B cell (primary cell): Measurements from ENCODE around the gene CCDC28B. TPM values are rescaled to one million over a fixed set of nuclear protein-coding genes. Genes with fewer than 3 reads are reported as not detected.

Source experiments
- ATAC-seq: fragments of 200-7000 bp; cut with Tn5 transposase; one replicate; pipeline ENCODE4 v1.10.0; 2021; ENCODE audit warnings: low read depth, mild to moderate bottlenecking, moderate number of reproducible peaks, moderate library complexity
- CTCF ChIA-PET: fragments of 350-600 bp; sonication (Branson Sonifier 250); formaldehyde crosslinking; loops from one replicate; lab custom pipeline; 2021; ENCODE audit warnings: antibody characterized with exemption, inconsistent platforms; lab: Charles Lee
- POLR2A ChIA-PET: fragments of 350-600 bp; sonication (Branson Sonifier 250); formaldehyde crosslinking; loops from one replicate; lab custom pipeline; 2021; ENCODE audit warnings: antibody characterized with exemption; lab: Charles Lee
- DNase-seq: peaks from one replicate; pipeline ENCODE4 v3.0.0; 2013
- H2AFZ ChIP-seq: 2 replicates; pipeline ENCODE4 v1.6.1; 2012; ENCODE audit warnings: mild to moderate bottlenecking, low read depth, low read length; ENCODE audit not compliant: insufficient read depth, poor library complexity, severe bottlenecking
- H3K27ac ChIP-seq, 2 donors: 1 replicate in 1 of 2; 2 replicates in 1 of 2; pipeline ENCODE4 v1.5.1; 2012 to 2013; ENCODE audit warnings: low read length in 2 of 2, mild to moderate bottlenecking in 2 of 2, moderate library complexity in 1 of 2
- H3K27me3 ChIP-seq, 4 experiments: fragments of 200-600 bp in 1 of 4; sonication (generic) in 1 of 4; replicated peaks in 1 of 4; 1 replicate in 2 of 4; 2 replicates in 2 of 4; pipeline versions ENCODE4 v1.6.1 to v1.7.0; 2013 to 2016; ENCODE audit warnings: low read length in 3 of 4, mild to moderate bottlenecking in 2 of 4, mixed read lengths in 1 of 4, moderate library complexity in 1 of 4; ENCODE audit not compliant: insufficient read depth in 4 of 4, control insufficient read depth in 3 of 4; ENCODE audit errors: control extremely low read depth in 1 of 4
- H3K36me3 ChIP-seq, 2 experiments: replicated peaks in 1 of 2; 1 replicate in 1 of 2; 2 replicates in 1 of 2; pipeline versions ENCODE4 v1.6.1 to v1.7.1; 2013; ENCODE audit warnings: low read length in 1 of 2; ENCODE audit not compliant: insufficient read depth in 2 of 2, control insufficient read depth in 1 of 2; ENCODE audit errors: control extremely low read depth in 1 of 2, extremely low read depth in 1 of 2
- H3K4me1 ChIP-seq, 2 donors: fragments of 200-600 bp in 1 of 2; sonication (generic) in 1 of 2; 1 replicate in 1 of 2; 2 replicates in 1 of 2; pipeline versions ENCODE4 v1.5.1 to v1.6.1; 2013 to 2017; ENCODE audit warnings: low read length in 2 of 2; ENCODE audit not compliant: control insufficient read depth in 2 of 2, insufficient read depth in 2 of 2
- H3K4me2 ChIP-seq: replicated peaks from 2 replicates; pipeline ENCODE3; 2012; ENCODE audit warnings: mild to moderate bottlenecking, low read depth, low read length; ENCODE audit not compliant: poor library complexity, severe bottlenecking
- H3K4me3 ChIP-seq, 5 experiments: fragments of 200-600 bp in 1 of 5; sonication (generic) in 1 of 5; 1 replicate in 3 of 5; 2 replicates in 2 of 5; pipeline versions ENCODE4 v1.5.1 to v1.7.0; 2011 to 2016; ENCODE audit warnings: low read length in 4 of 5, mild to moderate bottlenecking in 4 of 5, low read depth in 2 of 5, control low read depth in 1 of 5, moderate library complexity in 1 of 5; ENCODE audit not compliant: insufficient read depth in 1 of 5; ENCODE audit errors: control extremely low read depth in 1 of 5, extremely low read depth in 1 of 5
- H3K79me2 ChIP-seq: fragments of 200-600 bp; sonication (generic); one replicate; pipeline ENCODE4 v1.6.0; 2016; ENCODE audit warnings: low read length; ENCODE audit not compliant: control insufficient read depth, insufficient read depth
- H3K9ac ChIP-seq: fragments of 200-600 bp; sonication (generic); 2 replicates; pipeline ENCODE4 v1.6.1; 2017; ENCODE audit warnings: mild to moderate bottlenecking, low read length, moderate library complexity
- H3K9me3 ChIP-seq, 3 donors: one replicate each; pipeline versions ENCODE4 v1.6.1 to v1.7.1; 2013; ENCODE audit warnings: low read length in 2 of 3; ENCODE audit not compliant: control insufficient read depth in 2 of 3, insufficient read depth in 1 of 3; ENCODE audit errors: control extremely low read depth in 1 of 3
- H4K20me1 ChIP-seq: 2 replicates; pipeline ENCODE4 v1.6.0; 2012; ENCODE audit warnings: mild to moderate bottlenecking, low read length; ENCODE audit not compliant: insufficient read depth, control insufficient read depth, poor library complexity, severe bottlenecking
- H3K27ac Mint-ChIP-seq: one replicate; pipeline ENCODE4 v1.8.0; 2021; ENCODE audit warnings: mixed read lengths
- H3K27me3 Mint-ChIP-seq: one replicate; pipeline ENCODE4 v1.8.0; 2021; ENCODE audit warnings: mixed read lengths
- H3K4me1 Mint-ChIP-seq: one replicate; pipeline ENCODE4 v1.8.0; 2021; ENCODE audit warnings: mixed read lengths
- H3K4me3 Mint-ChIP-seq: one replicate; pipeline ENCODE4 v1.8.0; 2021; ENCODE audit warnings: mixed read lengths
- H3K9me3 Mint-ChIP-seq: one replicate; pipeline ENCODE4 v1.8.0; 2022; ENCODE audit warnings: mixed read lengths; ENCODE audit not compliant: insufficient read depth
- EZH2 ChIP-seq: IDR thresholded peaks from 2 replicates; pipeline ENCODE4 v1.6.1; 2012; ENCODE audit warnings: borderline replicate concordance, low read depth, mild to moderate bottlenecking, moderate library complexity, low read length; ENCODE audit not compliant: insufficient read depth, poor library complexity, severe bottlenecking
- WGBS: methylation state at CpG from one replicate; pipeline ENCODE4 v1.1.5; 2013; ENCODE audit warnings: missing lambda C conversion rate; ENCODE audit not compliant: insufficient coverage; 5-methylcytosine and 5-hydroxymethylcytosine counted together
- intact Hi-C: fragments of 100-400 bp; cut with micrococcal nuclease; formaldehyde crosslinking; loops from one replicate; pipeline ENCODE4 v1.10.0; 2022
- polyA plus RNA-seq: library from polyadenylated mRNA; depleted of rRNA; stranded (reverse); fragments of >200 nt; gene quantifications from 2 replicates; pipeline ENCODE4 v1.2.3, GENCODE V29; 2012
- total RNA-seq, 2 donors: library from RNA; stranded (reverse); fragments of 120-200 nt in 1 of 2; gene quantifications; 1 replicate in 1 of 2; 2 replicates in 1 of 2; pipeline versions ENCODE4 v1.2.3 to v1.2.4, GENCODE V29; 2013 to 2022
- TF ChIP-seq, protein P1 (sequence below): fragments of 200-600 bp; IDR thresholded peaks from one replicate; pipeline ENCODE4 v1.8.0; 2022; ENCODE audit warnings: antibody characterized with exemption, mild to moderate bottlenecking

CCDC28B gene
- total and polyA plus RNA-seq, 2 donors (not counting 1 experiment from before 2014, with no cell fraction given), result 7.8 to 8.0 TPM

DNA sequence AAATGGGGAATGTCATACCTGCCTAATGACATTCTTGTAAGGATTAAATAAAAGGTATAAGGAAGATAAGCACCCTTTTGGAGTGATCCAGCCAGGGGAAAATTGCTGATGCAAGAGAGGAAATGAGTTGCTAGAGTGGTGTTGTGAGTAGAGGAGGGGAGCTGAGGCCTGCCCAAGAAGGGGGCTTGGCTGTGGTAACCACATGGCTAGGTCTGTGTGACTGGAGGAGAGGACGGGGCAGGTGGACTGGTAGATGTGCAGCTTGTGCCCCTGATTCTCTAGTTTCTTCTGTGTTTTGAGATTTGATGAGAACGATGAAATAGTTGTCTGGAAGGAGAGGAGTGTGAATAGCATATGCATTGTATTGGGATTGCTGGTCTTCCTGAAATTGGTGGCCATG lies 14.3 kb upstream of the CCDC28B start:
- Histone ChIP-seq H3K27ac (no peak overlapping the region), H3K27me3 (no peaks in the 10 kb centered on the region), H3K36me3 (peaks cover 0 to 70% of the 10 kb centered on the region in 2 experiments), H2AFZ (no peak overlapping the region), H3K9me3 (no peaks in the 10 kb centered on the region), H3K9ac (no peak overlapping the region), H3K4me3 (no peak overlapping the region), H3K4me1 (peaks cover 7 to 12% of the 10 kb centered on the region in 2 donors), H4K20me1 (peaks cover 44% of the 10 kb centered on the region), H3K4me2 (no peak overlapping the region), H3K79me2 (peaks cover 54% of the 10 kb centered on the region)
- Mint-ChIP-seq H3K4me3 (no peak overlapping the region), H3K27ac (no peak overlapping the region), H3K27me3 (no peaks in the 10 kb centered on the region), H3K4me1 (peaks cover 27% of the 10 kb centered on the region), H3K9me3 (no peaks in the 10 kb centered on the region)
- ChIA-PET POLR2A (interaction anchor here (0.5 kb wide), 1 partner anchor 66 kb away, joined by 6 read pairs; no protein-coding TSS in a partner anchor), CTCF (no interaction called here)
- TF ChIP-seq, protein P1, sequence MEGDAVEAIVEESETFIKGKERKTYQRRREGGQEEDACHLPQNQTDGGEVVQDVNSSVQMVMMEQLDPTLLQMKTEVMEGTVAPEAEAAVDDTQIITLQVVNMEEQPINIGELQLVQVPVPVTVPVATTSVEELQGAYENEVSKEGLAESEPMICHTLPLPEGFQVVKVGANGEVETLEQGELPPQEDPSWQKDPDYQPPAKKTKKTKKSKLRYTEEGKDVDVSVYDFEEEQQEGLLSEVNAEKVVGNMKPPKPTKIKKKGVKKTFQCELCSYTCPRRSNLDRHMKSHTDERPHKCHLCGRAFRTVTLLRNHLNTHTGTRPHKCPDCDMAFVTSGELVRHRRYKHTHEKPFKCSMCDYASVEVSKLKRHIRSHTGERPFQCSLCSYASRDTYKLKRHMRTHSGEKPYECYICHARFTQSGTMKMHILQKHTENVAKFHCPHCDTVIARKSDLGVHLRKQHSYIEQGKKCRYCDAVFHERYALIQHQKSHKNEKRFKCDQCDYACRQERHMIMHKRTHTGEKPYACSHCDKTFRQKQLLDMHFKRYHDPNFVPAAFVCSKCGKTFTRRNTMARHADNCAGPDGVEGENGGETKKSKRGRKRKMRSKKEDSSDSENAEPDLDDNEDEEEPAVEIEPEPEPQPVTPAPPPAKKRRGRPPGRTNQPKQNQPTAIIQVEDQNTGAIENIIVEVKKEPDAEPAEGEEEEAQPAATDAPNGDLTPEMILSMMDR, result no peak
- 100% methylated on average over 2 of the region's 2 CpGs for WGBS
- no peak for DNase-seq
- intact Hi-C loops, result no loop called here
- ATAC-seq, result no peak

DNA sequence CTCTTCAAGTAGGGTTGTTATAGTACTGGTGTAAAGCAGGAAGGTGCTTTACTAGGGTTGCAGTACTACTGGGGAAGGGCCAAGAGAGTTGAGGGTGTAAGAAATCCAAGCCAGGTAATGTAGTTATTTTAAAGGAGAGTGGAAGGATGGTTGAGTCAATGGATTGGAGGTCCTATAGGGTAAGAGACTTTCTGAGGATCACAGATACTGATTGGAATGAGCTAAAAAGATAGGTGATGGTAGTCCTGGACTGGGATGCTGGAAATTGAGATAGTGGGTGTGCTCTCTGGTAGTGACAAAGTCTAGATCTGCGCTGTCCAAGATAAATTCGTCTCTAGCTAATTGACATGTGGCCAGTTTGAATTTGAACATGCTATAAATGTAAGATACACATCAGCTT lies 13.9 kb upstream of the CCDC28B start:
- CTCF ChIA-PET, result interaction anchor here (0.7 kb wide), 1 partner anchor 29 kb away, joined by 5 read pairs; no protein-coding TSS in a partner anchor
- H3K9ac ChIP-seq, result no peak overlapping the region
- Mint-ChIP-seq H3K9me3 (no peaks in the 10 kb centered on the region), H3K27ac (no peak overlapping the region), H3K4me1 (peaks cover 22% of the 10 kb centered on the region), H3K27me3 (no peaks in the 10 kb centered on the region), H3K4me3 (no peak overlapping the region)
- POLR2A ChIA-PET, result interaction anchor here (0.5 kb wide), 1 partner anchor 66 kb away, joined by 6 read pairs; no protein-coding TSS in a partner anchor
- no peaks in the 10 kb centered on the region for H3K9me3 ChIP-seq
- no peak overlapping the region for H3K27ac ChIP-seq
- TF ChIP-seq EZH2, result no peak
- TF ChIP-seq, protein P1, result no peak
- DNase-seq (no peak), ATAC-seq (no peak)
- H2AFZ ChIP-seq, result no peak overlapping the region
- H3K36me3 ChIP-seq, result peaks cover 0 to 71% of the 10 kb centered on the region in 2 experiments
- peaks cover 39% of the 10 kb centered on the region for H4K20me1 ChIP-seq
- H3K4me2 ChIP-seq, result no peak overlapping the region
- H3K27me3 ChIP-seq, result no peaks in the 10 kb centered on the region
- intact Hi-C loops, result no loop called here
- H3K4me1 ChIP-seq, result peaks cover 3 to 8% of the 10 kb centered on the region in 2 donors
- no peak overlapping the region for H3K4me3 ChIP-seq
- WGBS, result no CpG with 5 or more reads among the region's 2 CpGs
- H3K79me2 ChIP-seq, result peaks cover 50% of the 10 kb centered on the region
